RPMI8226 (cell line): Measurements from ENCODE around the gene SORBS1.

Experiments used
- DNase-seq: peaks from one replicate; pipeline ENCODE4 v3.0.0-alpha.2; 2015

The SORBS1 gene

GRCh38 chr10:95538412-95538811, 22.8 kb downstream of the SORBS1 start:
- no peak for DNase-seq

DNA sequence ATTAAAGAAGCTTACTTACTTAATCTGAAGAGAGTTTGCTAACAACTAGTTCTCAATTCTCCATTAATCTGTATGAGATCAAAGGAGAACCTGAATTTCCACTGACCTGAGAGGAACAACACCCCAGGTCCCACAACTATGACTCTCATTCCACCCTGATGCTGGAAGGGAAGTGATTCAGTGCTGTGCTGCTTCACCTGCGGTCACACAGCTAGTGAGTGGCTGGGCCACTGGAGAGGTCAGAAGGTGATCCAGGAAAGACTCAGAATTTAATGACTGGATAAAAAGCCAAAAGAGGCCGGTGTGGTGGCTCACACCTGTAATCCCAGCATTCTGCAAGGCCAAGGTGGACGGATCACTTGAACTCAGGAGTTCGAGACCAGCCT, 23.6 kb downstream of the SORBS1 start:
- no peak for DNase-seq

GRCh38 chr10:95536894-95537541, 24.2 kb downstream of the SORBS1 start:
- DNase-seq = no peak

GRCh38 chr10:95536017-95536416, 25.2 kb downstream of the SORBS1 start:
- no peak for DNase-seq

DNA sequence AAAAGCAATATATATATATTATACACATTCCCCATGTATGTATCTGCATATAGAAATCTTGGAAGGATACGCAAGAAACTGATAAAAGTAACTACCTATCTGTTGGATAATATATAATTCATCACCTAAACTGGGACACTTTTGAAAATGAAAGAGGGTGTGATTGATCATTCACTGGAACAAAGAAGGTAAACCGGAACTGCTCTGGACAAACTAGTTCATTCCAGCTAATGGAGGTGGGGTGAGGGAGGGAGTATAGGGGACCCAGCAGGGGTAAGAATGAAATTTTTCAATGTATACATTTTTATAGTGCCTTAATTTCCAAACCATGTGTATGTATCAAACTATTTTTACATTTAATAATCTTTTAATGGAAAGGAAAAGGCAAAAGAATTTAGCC, 25.6 kb downstream of the SORBS1 start:
- DNase-seq = no peak

GRCh38 chr10:95533590-95533989, 27.6 kb downstream of the SORBS1 start:
- DNase-seq = no peak

DNA sequence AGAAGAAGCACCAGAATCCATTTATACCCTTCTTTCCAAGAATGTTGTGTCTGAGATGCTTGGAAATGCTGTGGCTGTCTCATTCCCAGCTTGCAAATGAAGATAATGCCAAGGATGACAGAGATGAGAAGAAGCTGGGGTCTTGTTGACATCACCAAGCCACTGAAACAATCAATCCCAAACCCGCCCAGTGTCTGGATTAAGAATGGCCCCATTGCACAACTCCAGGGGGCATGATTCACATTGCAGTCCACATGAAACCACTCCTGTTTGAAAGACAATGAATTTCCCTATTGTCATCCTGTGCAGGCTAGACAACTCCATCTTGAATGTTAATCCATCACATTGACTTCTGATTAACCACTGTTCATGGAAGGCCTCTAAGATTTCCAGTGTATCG, 28.6 kb downstream of the SORBS1 start:
- DNase-seq = no peak

DNA sequence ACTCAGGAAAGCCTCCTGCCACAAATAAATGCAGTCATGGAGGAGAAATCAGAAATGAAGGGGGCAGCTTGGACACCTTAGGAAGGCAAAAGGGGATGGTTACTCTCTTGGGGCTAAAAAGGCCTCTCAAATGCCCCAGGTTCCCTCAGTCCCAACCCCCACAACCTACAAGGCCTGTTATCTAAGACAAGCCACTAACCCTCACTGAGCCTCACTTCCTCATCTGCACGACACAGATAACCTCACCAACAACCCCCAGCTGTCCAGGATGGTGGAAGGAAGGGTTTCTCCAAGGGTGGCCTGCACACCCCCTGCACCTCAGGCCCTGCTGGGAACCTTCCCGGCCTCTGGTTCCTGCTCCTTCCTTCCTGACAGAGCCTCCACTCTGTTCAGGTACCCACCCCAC, 29.2 kb downstream of the SORBS1 start:
- DNase-seq = no peak

DNA sequence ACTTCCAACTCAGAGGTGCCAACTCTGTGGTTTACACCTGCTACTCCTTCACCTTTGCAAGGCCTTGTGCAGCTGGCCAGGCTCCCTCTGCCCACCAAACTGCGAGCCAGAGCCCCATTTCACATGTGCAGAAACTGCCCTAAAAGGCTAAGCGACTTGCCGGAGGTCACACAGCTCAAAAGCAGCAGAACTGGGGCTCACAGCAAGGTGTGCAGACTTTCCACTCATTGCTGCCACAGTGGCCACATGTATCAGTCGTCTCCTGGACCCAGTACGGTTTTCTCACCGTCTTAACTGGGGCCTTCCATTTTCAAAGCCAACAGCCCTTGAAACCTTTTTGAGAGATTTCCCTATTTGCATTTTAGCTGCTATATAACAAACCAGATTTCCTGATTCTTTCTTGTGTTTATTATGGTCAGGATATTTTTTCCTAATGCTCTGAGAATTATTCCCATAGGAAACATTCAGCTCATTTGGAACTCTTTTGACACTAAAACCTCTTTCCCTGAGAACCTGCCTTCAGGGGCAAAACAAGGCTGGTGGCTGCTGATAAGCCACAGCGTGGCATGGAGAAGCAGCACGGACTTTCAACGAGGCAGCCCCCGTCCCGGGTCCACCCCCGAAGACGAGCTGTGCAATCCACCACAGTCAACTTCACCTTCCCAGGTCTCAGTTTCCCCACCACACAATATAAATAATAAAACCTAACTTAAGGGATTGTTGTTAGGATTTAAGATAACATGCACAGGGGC, 29.9 kb downstream of the SORBS1 start:
- no peak for DNase-seq

DNA sequence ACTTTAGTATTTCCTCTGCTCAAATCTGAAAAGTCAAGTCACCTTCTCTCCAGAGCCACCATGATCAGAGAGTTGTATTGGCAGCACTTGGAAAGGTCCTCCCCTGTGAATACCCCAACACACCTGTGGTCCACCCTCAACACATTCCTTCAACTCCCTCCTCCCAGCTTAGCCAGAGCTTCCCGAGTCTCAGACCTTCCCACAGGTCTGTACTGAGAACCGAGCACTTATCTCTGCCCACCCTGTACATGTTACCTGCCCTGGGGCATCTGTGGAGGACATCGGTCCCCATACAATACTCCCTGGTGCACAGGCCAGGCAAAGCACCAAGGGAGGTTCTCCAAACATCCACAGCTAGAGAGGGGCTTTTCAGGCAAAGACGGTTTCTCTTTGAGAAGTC, 30.6 kb downstream of the SORBS1 start:
- no peak for DNase-seq

- no peak for DNase-seq
Observed at GRCh38 chr10:95530029-95530428, 31.1 kb downstream of the SORBS1 start.

- no peak for DNase-seq
Observed at GRCh38 chr10:95526044-95526443, 35.1 kb downstream of the SORBS1 start.

DNA sequence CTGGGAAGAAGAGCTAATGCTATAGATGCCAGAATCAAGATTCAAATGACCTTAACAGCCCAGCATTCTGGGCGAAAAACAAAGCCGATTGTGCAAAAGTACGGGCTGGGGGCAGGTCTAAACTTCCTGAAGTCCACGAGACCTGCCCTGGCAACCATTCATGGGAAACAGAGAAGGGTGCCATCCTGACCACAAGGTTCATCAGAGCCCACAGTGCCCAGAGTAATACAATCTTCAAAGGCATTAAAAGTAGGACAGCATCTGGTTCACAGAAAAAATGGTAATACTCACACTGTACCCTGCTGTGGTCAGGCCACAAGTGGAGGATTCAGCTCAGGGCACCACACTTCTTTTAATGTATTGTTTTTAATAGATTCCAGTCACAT, 36.1 kb downstream of the SORBS1 start:
- DNase-seq = no peak

GRCh38 chr10:95524358-95525032, 36.7 kb downstream of the SORBS1 start:
- no peak for DNase-seq

DNA sequence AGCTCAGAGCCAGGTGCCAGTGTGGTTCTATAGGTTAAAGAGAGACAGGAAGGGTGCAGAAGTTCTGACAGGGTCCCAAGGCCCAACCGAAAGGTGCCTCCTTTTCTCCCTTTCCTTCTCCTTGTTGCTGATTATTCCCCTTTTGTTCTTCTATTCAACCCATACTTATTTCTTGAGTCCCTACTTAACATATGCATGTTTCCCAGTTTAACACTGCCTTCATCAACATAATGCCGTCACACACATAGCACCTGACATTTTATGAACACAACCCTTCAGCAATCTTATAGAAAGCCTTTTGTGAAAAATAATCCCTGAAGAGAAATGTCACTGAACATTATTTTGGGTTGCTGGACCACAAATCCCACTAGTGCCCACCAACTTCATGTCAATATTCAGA, 39.1 kb downstream of the SORBS1 start:
- DNase-seq = no peak

- DNase-seq = no peak
Observed at GRCh38 chr10:95520617-95521016, 40.6 kb downstream of the SORBS1 start.

DNA sequence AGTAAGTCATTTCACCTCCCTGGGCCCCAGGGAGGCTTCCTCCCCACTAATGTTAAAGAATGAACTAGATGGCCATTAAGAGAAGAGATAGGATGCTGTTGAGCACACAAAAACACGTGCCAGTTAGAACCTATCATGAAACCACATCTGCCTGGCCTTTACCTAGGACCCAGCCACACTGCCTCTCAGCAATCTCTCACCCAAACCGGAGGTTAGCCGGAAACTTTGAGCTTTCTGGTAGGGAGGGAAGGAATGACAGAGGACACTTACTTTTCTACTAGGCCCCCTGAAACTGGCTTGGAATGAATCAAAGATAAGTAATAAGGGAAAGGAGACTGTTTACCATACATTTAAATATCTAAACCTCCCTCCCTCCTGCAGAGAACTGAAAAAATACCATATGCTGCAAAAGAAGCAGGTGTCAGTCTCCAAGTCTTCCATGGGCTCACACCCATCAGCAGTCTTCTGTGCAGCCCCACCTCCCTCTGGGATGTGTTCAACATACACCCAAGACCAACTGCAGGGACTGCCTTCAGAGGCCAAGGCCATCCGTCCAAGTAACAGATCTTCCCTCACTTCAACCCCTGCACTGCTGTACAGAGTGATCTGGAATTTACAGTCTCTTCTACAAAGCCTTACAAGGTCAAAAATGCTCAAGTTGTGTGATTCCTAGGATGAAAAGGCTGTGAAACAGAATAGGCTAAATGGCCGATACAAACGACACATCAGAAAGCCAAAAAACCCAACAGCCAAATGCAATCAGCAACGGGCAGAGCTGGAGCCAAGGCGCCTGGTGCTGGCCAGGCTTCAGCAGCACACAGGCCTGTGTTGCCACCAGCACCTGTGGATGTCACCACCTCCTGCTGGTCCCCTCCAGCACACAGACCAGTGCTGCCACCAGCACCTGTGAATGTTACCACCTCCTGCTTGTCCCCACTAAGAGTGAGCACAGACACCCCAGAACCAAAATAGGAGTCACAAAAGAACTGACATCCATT, 42.4 kb downstream of the SORBS1 start:
- DNase-seq = no peak

GRCh38 chr10:95517536-95518454, 43.4 kb downstream of the SORBS1 start:
- DNase-seq = no peak

- DNase-seq = no peak
Observed at GRCh38 chr10:95516774-95517373, 44.3 kb downstream of the SORBS1 start.

GRCh38 chr10:95513941-95514392, 47.2 kb downstream of the SORBS1 start:
- DNase-seq = no peak

DNA sequence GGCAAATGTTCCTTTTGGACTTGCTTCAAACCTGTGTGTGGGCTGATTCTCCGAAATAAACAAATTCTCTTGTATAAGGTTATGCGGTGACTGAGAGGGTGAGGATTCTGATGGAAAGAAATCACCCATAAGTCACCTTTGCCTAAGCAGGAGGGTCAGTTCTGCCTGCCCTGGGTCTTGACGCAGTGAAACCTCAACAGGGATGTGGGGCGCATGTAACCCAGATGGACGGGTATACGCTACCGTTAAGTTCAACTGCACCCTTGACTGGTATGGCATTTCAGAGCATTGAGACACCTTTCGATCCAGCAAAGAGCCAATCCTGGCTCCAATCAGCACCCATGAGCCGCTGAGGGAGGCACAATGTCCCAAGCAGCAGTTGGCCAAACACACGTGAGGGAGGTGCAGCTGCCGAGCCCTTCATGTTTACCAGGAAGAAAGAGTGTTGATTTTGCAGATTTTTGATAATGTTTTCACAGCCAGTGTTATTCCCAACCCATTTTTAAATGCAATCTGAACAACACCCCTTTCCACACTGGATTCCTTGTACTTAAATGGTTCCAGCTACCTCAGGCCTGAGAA, 48.1 kb downstream of the SORBS1 start:
- no peak for DNase-seq
